ENCODE measurements around the gene NSUN4. TPM values are rescaled to one million over a fixed set of nuclear protein-coding genes. Genes with fewer than 3 reads are reported as not detected.
A peak's percentile ranks its signal among the peaks of the same experiment; 100 is the strongest.
"Not testable (repeated sequence)": the region's sequence is repeated elsewhere in the genome, so short reads cannot be mapped to it uniquely, and the experiment has no call there.

The NSUN4 gene
- total RNA-seq, 8 experiments from 2014 or later = 14.5 to 22.4 (median 16.2) TPM

DNA sequence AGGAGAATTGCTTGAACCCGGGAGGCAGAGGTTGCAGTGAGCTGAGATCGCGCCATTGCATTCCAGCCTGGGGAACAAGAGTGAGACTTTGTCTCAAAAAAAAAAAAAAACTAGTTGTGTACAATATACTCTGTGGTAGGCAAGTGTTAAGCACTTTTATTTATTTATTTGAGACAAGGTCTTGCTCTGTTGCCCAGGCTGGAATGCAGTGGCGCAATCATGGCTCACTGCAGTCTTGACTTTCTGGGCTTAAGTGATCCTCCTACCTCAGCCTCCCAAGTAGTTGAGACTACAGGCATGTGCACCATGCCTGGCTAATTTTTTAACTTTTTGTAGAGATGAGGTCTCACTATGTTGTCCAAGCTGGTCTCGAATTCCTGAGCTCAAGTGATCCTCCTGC lies 15.3 kb downstream of the NSUN4 start:
- ATAC-seq (replicated peaks in 6 of 8); in situ Hi-C loops (cut with MboI; ENCODE audit: low pct_unique_long_range_greater_than_20kb in 2 of 9, low sequenced_read_pairs in 9 of 9, unreplicated experiment in 9 of 9); H3K27ac ChIP-seq; H3K4me3 ChIP-seq; H3K4me1 ChIP-seq (replicated peaks in 1 of 2): not testable (repeated sequence)
- 46 to 100% (median 92%) methylated on average over 1 to 4 of the region's 5 CpGs; no CpG with 5 or more reads in 3 of the 10 experiments for WGBS, 10 experiments

DNA sequence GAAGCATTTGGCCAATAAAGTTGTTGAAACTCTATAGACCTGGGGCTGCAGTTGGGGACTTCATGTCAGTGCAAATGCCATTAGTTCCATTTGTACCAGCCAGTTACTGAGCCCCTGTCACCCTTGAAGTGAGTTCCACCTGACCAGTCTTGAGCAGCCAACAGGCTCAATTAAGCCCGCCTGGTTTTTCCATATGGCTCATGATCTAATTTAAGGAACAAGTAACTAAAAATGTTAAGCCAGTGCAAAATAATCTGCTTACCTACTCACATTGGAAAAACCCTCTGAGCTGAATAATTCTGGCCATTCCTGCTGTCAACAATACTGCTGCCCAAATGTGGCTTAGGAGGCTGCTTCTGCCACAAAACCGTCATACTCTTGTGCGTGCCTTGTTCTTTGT lies 21.6 kb downstream of the NSUN4 start:
- Histone ChIP-seq H3K4me3 (no peak overlapping the region), H3K4me1 (replicated peaks in 1 of 2) (no peaks in the 10 kb centered on the region), H3K27ac (no peak overlapping the region)
- no peak for ATAC-seq (replicated peaks in 6 of 8)
- in situ Hi-C loops (cut with MboI; ENCODE audit: low pct_unique_long_range_greater_than_20kb in 2 of 9, low sequenced_read_pairs in 9 of 9, unreplicated experiment in 9 of 9) = no loop called here
- WGBS, 10 experiments = 80 to 100% (median 93%) methylated on average over 1 to 3 of the region's 3 CpGs; no CpG with 5 or more reads in 2 of the 10 experiments

DNA sequence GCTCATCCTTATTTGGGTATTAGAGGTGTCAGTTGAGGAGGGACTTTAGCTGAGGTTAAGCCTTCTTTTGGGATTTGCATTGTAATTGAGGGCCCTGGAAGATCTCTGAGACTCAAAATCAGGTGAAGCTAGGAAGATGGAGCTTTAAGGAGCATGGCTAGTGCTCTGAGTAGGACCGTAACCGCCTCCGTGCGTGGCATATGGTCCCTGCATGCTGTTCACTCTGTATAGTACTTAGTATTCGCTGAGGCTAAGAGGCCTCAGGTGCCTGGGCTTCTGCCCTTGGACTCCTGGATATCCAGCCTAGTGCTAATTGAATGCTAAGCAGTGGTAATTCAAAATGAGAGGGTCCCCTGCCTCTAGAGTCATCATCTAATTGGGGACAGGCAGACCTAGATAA lies 22.5 kb downstream of the NSUN4 start:
- ATAC-seq (replicated peaks in 6 of 8) = no peak
- in situ Hi-C loops (cut with MboI; ENCODE audit: low pct_unique_long_range_greater_than_20kb in 2 of 9, low sequenced_read_pairs in 9 of 9, unreplicated experiment in 9 of 9) = no loop called here
- 91 to 100% (median 98%) methylated on average over 1 to 5 of the region's 5 CpGs; no CpG with 5 or more reads in 4 of the 10 experiments for WGBS, 10 experiments

DNA sequence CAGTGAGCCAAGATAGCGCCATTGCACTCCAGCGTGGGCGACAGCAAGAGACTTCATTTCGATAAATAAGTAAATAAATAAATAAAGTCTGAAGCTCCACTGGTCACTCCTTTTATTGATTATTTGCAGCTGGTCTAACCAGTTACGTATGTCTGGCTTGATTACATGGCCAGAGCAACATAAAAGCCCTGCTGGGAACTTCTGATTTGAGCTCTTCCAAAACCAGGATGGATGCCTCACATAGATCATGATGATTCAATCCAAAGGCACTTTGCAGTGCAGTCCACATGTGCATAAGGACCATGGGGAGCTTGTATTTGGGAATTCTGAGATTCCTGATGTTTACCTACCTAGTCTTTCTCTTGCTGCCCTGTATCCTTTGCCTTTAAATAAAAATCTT lies 24.0 kb downstream of the NSUN4 start:
- WGBS, 10 experiments = 53 to 83% (median 70%) methylated on average over 3 to 5 of the region's 5 CpGs; no CpG with 5 or more reads in 3 of the 10 experiments
- ATAC-seq (replicated peaks in 6 of 8) = peak in 3 of 8 experiments; percentile 47 to 67 (median 48)
- in situ Hi-C loops (cut with MboI; ENCODE audit: low pct_unique_long_range_greater_than_20kb in 2 of 9, low sequenced_read_pairs in 9 of 9, unreplicated experiment in 9 of 9) = no loop called here

More for the DNA sequence above, 22.5 kb downstream of the NSUN4 start:
- Histone ChIP-seq H3K27ac (no peak overlapping the region), H3K4me1 (replicated peaks in 1 of 2) (no peaks in the 10 kb centered on the region), H3K4me3 (no peak overlapping the region)

DNA sequence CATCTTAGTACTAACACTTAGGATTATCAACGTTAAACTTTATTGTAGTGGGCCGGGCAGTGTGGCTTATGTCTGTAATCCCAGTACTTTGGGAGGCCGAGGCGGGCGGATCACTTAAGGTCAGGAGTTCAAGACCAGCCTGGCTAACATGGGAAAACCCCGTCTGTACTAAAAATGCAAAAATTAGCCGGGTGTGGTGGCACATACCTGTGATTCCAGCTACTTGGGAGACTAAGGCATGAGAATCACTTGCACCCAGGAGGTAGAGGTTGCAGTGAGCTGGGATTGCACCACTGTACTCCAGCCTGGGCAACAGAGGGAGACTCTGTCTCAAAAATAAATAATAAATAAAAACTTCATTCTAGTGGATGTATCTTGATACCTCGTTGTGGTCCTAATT lies 25.2 kb downstream of the NSUN4 start:
- H3K4me3 ChIP-seq; in situ Hi-C loops (cut with MboI; ENCODE audit: low pct_unique_long_range_greater_than_20kb in 2 of 9, low sequenced_read_pairs in 9 of 9, unreplicated experiment in 9 of 9); H3K4me1 ChIP-seq (replicated peaks in 1 of 2); H3K27ac ChIP-seq: not testable (repeated sequence)
- WGBS, 10 experiments = 58 to 100% (median 95%) methylated on average over 1 to 8 of the region's 8 CpGs
- ATAC-seq (replicated peaks in 6 of 8) = peak in 1 of 8 experiments; percentile 22

More for the DNA sequence above, 24.0 kb downstream of the NSUN4 start:
- no peak overlapping the region for H3K4me3 ChIP-seq
- no peak overlapping the region for H3K27ac ChIP-seq
- H3K4me1 ChIP-seq (replicated peaks in 1 of 2) = no peaks in the 10 kb centered on the region

DNA sequence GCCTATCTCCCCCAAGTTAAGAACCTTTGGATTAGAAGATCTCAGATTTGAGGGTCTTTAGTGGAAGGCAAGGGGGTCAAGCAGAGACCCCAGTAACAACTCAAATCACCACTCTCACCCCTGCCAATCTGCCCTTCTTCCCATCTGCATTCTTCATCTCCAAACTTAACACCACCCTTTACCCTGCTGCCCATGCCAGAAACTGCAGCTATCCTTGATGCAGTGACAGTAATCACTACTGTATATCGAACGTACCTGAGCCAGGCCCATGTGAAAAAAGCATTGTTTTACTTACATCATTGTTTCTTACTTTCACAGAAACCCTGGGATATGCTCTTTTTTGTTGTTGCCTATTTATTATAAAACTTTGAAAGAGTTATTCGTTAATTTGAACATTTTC lies 26.5 kb downstream of the NSUN4 start:
- in situ Hi-C loops (cut with MboI; ENCODE audit: low pct_unique_long_range_greater_than_20kb in 2 of 9, low sequenced_read_pairs in 9 of 9, unreplicated experiment in 9 of 9) = no loop called here
- H3K4me3 ChIP-seq = no peak overlapping the region
- no peaks in the 10 kb centered on the region for H3K4me1 ChIP-seq (replicated peaks in 1 of 2)
- no peak for ATAC-seq (replicated peaks in 6 of 8)
- no peak overlapping the region for H3K27ac ChIP-seq
- 83 to 100% (median 96%) methylated on average over 1 to 3 of the region's 3 CpGs for WGBS, 10 experiments

DNA sequence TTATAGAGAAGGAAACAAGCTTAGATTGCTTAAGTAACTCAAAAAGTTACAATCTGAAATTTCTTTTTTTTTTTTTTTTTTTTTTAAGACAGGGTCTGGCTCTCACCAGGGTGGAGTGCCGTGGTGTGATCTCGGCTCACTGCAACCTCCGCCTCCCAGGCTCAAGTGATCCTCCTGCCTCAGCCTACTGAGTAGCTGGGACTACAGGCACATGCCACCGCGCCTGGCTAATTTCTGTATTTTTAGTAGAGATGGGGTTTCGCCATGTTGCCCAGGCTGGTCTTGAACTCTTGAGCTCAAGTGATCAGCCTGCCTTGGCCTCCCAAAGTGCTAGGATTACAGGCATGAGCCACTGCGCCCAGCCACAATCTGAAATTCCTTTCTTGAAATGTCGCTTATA lies 27.1 kb downstream of the NSUN4 start:
- in situ Hi-C loops (cut with MboI; ENCODE audit: low pct_unique_long_range_greater_than_20kb in 2 of 9, low sequenced_read_pairs in 9 of 9, unreplicated experiment in 9 of 9); H3K4me1 ChIP-seq (replicated peaks in 1 of 2); H3K4me3 ChIP-seq; ATAC-seq (replicated peaks in 6 of 8); H3K27ac ChIP-seq: not testable (repeated sequence)
- 60 to 100% (median 95%) methylated on average over 1 to 8 of the region's 8 CpGs; no CpG with 5 or more reads in 2 of the 10 experiments for WGBS, 10 experiments

DNA sequence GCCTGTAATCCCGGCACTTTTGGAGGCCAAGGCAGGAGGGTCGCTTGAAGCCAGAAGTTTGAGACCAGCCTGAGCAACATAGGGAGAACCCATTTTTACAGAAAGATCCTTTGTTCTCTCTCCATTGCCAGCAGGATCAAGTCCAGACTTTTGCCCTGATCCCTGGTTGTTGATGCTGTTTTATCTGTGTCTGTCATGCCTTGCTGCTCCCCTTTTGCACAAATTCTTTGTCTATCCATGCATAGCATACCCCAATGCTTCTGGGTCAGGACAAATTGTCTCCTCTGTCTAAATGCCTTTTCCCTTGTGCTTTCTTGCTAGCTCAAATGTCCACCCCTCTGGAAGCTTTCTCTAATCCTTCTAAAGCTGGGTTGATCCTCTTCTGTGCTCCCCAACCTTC lies 28.2 kb downstream of the NSUN4 start:
- in situ Hi-C loops (cut with MboI; ENCODE audit: low pct_unique_long_range_greater_than_20kb in 2 of 9, low sequenced_read_pairs in 9 of 9, unreplicated experiment in 9 of 9) = no loop called here
- no peak for ATAC-seq (replicated peaks in 6 of 8)
- no peaks in the 10 kb centered on the region for H3K4me1 ChIP-seq (replicated peaks in 1 of 2)
- WGBS, 10 experiments = 83 to 100% (median 100%) methylated on average over 1 to 2 of the region's 2 CpGs
- H3K27ac ChIP-seq = no peak overlapping the region
- H3K4me3 ChIP-seq = no peak overlapping the region

DNA sequence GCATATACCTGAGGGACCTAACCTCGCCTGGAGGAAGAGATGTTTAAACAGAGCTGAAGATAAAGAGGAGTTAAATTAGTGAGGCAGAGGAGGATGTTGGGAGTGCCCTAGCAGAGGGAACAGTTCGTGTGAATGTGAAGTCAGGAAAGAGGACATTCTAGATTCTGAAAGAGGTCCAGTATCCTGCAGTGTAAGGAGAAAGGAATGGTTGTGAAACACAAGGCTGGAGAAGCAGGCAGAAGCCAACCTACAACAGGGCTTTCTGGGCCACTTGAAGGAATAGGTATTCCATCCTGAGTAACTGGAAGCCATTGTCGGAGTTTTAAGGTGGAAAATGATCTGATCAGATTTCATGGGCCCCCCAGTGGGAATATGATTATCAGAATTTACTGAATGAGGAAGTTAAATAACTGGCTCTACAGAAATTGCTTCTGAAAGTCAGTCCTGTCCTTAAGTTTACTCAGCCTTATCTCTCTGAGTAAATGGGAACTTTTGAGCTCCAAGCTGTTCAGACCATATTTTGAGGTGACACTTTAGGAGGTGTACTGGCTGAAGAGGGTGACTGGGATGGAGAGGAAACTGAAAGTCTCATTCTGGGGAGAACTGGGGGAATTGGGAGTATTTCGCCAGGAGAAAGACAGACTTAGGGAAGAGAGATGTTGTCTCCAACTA lies 29.1 kb downstream of the NSUN4 start:
- no peak for ATAC-seq (replicated peaks in 6 of 8)
- no peak overlapping the region for H3K4me3 ChIP-seq
- no peak overlapping the region for H3K27ac ChIP-seq
- WGBS, 10 experiments = 59 to 100% (median 83%) methylated on average over 1 to 4 of the region's 4 CpGs; no CpG with 5 or more reads in 1 of the 10 experiments
- in situ Hi-C loops (cut with MboI; ENCODE audit: low pct_unique_long_range_greater_than_20kb in 2 of 9, low sequenced_read_pairs in 9 of 9, unreplicated experiment in 9 of 9) = no loop called here
- H3K4me1 ChIP-seq (replicated peaks in 1 of 2) = no peaks in the 10 kb centered on the region

DNA sequence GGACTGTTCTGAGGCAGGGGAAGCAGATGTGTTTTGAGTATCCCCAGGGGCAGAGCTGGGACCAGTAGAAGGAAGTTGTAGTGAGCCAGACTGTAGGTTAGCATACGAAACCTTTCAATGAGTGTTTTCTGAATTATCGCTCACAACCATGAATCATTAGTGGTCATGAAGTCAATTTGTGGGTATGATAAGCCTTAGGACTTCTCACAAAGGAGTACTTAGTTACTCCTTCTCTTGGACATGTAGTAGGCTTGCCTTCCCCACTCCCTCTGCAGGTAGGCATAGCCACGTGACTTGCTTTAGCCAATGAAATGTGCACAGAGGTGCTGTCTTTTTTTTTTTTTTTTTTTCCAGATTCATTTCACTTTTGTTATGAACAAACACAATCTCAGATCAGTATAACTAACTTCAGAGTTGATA lies 29.6 kb downstream of the NSUN4 start:
- in situ Hi-C loops (cut with MboI; ENCODE audit: low pct_unique_long_range_greater_than_20kb in 2 of 9, low sequenced_read_pairs in 9 of 9, unreplicated experiment in 9 of 9) = no loop called here
- no peak overlapping the region for H3K27ac ChIP-seq
- no peaks in the 10 kb centered on the region for H3K4me1 ChIP-seq (replicated peaks in 1 of 2)
- 89 to 100% (median 95%) methylated on average over 1 to 3 of the region's 3 CpGs for WGBS, 10 experiments
- H3K4me3 ChIP-seq = no peak overlapping the region
- no peak for ATAC-seq (replicated peaks in 6 of 8)

DNA sequence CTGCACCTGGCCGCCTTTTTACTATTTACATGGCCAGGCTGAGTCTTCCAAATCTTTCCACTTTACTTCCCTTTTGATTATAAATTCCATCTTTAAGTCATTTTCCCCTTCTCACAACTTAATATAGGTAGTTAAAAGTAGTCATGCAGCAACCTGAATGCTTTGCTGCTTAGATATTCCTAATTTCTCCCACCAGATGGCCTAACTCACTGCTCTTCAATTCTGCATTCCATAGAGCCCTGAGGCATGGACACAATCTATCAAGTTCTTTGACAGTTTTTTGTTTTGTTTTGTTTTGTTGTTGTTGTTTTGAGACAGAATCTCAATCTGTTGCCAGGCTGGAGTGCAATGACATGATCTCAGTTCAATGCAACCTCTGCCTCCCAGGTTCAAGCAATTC lies 31.8 kb downstream of the NSUN4 start:
- ATAC-seq (replicated peaks in 6 of 8) = peak in 3 of 8 experiments; percentile 33 to 64 (median 33)
- no peaks in the 10 kb centered on the region for H3K4me1 ChIP-seq (replicated peaks in 1 of 2)
- 89 to 100% (median 100%) methylated on average over 1 of the region's 1 CpG; no CpG with 5 or more reads in 7 of the 10 experiments for WGBS, 10 experiments
- H3K27ac ChIP-seq = no peak overlapping the region
- no peak overlapping the region for H3K4me3 ChIP-seq
- in situ Hi-C loops (cut with MboI; ENCODE audit: low pct_unique_long_range_greater_than_20kb in 2 of 9, low sequenced_read_pairs in 9 of 9, unreplicated experiment in 9 of 9) = no loop called here

DNA sequence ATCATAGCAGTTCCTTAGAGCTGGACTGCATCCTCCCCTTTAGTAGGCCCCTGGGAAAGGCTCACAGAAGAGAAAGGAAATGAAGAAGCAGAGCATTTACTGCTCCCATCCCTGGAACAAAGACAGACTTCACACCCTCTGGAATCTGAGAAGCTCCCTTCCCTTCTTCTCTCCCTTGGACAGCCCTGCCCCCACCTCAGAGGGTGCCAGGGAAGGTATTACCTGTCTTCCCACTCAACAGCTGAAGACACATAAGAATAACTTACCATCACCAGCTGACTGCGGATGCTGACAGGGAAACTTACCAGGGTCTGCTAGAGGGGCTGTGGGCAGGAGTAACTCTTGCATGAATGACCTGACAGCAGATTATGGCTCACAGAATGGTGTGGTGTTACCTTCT lies 39.4 kb downstream of the NSUN4 start:
- WGBS, 10 experiments = 86 to 100% (median 89%) methylated on average over 1 of the region's 1 CpG; no CpG with 5 or more reads in 7 of the 10 experiments
- in situ Hi-C loops (cut with MboI; ENCODE audit: low pct_unique_long_range_greater_than_20kb in 2 of 9, low sequenced_read_pairs in 9 of 9, unreplicated experiment in 9 of 9) = no loop called here

DNA sequence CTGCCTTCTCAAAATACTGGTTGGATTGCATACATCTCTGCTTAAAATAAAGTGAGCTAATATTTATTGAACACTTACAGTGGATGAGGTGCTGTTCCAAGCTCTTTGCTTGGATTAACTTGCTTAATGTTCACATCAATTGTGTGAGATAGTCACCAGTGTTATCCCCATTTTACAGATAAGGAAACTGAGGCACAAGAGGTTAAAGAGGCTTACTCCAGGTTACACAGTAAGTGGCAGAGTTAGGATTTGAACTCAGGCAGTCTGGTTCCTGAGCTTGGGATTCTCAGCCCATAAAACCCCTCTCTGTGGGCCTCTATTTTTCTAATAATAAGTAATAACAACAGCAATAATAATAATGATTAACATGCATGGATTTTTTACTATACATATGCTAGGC lies 39.9 kb downstream of the NSUN4 start:
- in situ Hi-C loops (cut with MboI; ENCODE audit: low pct_unique_long_range_greater_than_20kb in 2 of 9, low sequenced_read_pairs in 9 of 9, unreplicated experiment in 9 of 9) = no loop called here
- no peak for ATAC-seq (replicated peaks in 6 of 8)
- H3K27ac ChIP-seq = no peak overlapping the region
- no peaks in the 10 kb centered on the region for H3K4me1 ChIP-seq (replicated peaks in 1 of 2)
- no peak overlapping the region for H3K4me3 ChIP-seq

More for the DNA sequence above, 39.4 kb downstream of the NSUN4 start:
- H3K4me3 ChIP-seq = no peak overlapping the region
- no peak overlapping the region for H3K27ac ChIP-seq
- ATAC-seq (replicated peaks in 6 of 8) = peak in 1 of 8 experiments; percentile 21
- H3K4me1 ChIP-seq (replicated peaks in 1 of 2) = no peaks in the 10 kb centered on the region

DNA sequence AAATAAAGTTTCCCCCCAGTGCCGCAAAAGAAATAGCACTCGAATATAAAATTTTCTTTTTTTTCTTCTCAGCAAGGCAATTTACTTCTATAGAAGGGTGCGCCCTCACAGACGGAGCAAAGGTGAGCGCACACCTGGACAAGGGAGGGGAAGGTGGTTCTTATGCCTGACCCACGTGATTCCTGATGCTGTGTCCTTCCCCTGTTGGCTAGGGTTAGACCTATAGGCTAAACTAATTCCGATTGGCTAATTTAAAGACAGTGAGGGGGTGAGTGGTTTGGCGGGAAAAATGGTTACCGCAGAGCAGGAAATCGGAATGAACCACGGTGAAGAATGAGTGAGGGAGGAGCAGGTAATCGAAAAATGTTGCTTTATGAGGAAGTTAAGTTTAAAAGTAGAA lies 52.9 kb downstream of the NSUN4 start:
- in situ Hi-C loops (cut with MboI; ENCODE audit: low pct_unique_long_range_greater_than_20kb in 2 of 9, low sequenced_read_pairs in 9 of 9, unreplicated experiment in 9 of 9) = no loop called here
- no peak for ATAC-seq (replicated peaks in 6 of 8)
- no peak overlapping the region for H3K27ac ChIP-seq

More for the DNA sequence above, 52.9 kb downstream of the NSUN4 start:
- WGBS, 10 experiments = 30 to 95% (median 83%) methylated on average over 4 to 12 of the region's 12 CpGs; no CpG with 5 or more reads in 1 of the 10 experiments
- Histone ChIP-seq H3K4me3 (no peak overlapping the region), H3K4me1 (replicated peaks in 1 of 2) (peaks cover 3 to 7% of the 10 kb centered on the region in 2 donors)

Measured in motor neuron (in vitro differentiated cells).